SK-N-SH (cell line): ENCODE results near the gene STEAP1. TPM values are rescaled to one million over a fixed set of nuclear protein-coding genes. Genes with fewer than 3 reads are reported as not detected.

Experiments
- CTCF ChIA-PET: fragments of 300-600, 350-600 bp; formaldehyde crosslinking; extraction: SDS; loops from one replicate; lab custom pipeline; 2021; lab: Yijun Ruan, JAX
- POLR2A ChIA-PET: fragments of 350-600 bp; sonication (Branson Sonifier 250); formaldehyde crosslinking; extraction: SDS; loops from one replicate; lab custom pipeline; 2020; ENCODE audit warnings: antibody characterized with exemption, inconsistent platforms; lab: Yijun Ruan, JAX
- DNase-seq: peaks from one replicate; pipeline ENCODE4 v3.0.0; 2012
- H2AFZ ChIP-seq: fragments of 200-600 bp; sonication (generic); 2 replicates; pipeline ENCODE4 v1.8.1; 2016; ENCODE audit warnings: antibody characterized with exemption, mild to moderate bottlenecking, low read depth
- H3F3A ChIP-seq: fragments of 200-600 bp; sonication (generic); replicated peaks from 2 replicates; pipeline ENCODE3; 2016; ENCODE audit warnings: antibody characterized with exemption, mild to moderate bottlenecking; ENCODE audit not compliant: insufficient read depth
- H3K27ac ChIP-seq, 2 experiments: fragments of 200-500 bp in 1 of 2; fragments of 200-600 bp in 1 of 2; sonication (Bioruptor generic) in 1 of 2; sonication (generic), shearing (Covaris generic) in 1 of 2; 2 replicates each; pipeline versions ENCODE4 v1.5.1 to v1.6.1; 2014 to 2016; ENCODE audit warnings: low read depth in 2 of 2, inconsistent platforms in 1 of 2, low read length in 1 of 2, mild to moderate bottlenecking in 1 of 2, mixed read lengths in 1 of 2
- H3K27me3 ChIP-seq: fragments of 200-600 bp; sonication (generic), shearing (Covaris generic); 2 replicates; pipeline ENCODE4 v1.6.1; 2016; ENCODE audit warnings: mixed run types; ENCODE audit not compliant: insufficient read depth
- H3K36me3 ChIP-seq, 2 experiments: fragments of 200-500 bp in 1 of 2; fragments of 200-600 bp in 1 of 2; sonication (Bioruptor generic) in 1 of 2; sonication (generic) in 1 of 2; replicated peaks in 1 of 2; 2 replicates each; pipeline versions ENCODE3 to v1.5.1; 2014 to 2016; ENCODE audit warnings: low read length in 1 of 2, mild to moderate bottlenecking in 1 of 2; ENCODE audit not compliant: insufficient read depth in 2 of 2, control insufficient read depth in 1 of 2
- H3K4me1 ChIP-seq, 2 experiments: fragments of 200-500 bp in 1 of 2; fragments of 200-600 bp in 1 of 2; sonication (Bioruptor generic) in 1 of 2; sonication (generic), shearing (Covaris generic) in 1 of 2; 2 replicates each; pipeline versions ENCODE4 v1.5.1 to v1.6.1; 2014 to 2016; ENCODE audit warnings: low read depth in 1 of 2, low read length in 1 of 2, mixed run types in 1 of 2; ENCODE audit not compliant: insufficient read depth in 2 of 2, control insufficient read depth in 1 of 2
- H3K4me2 ChIP-seq: fragments of 200-600 bp; sonication (generic), shearing (Covaris generic); 2 replicates; pipeline ENCODE4 v1.6.1; 2017; ENCODE audit warnings: mixed run types
- H3K4me3 ChIP-seq, 2 experiments: fragments of 200-500 bp in 1 of 2; fragments of 200-600 bp in 1 of 2; sonication (Bioruptor generic) in 1 of 2; sonication (generic), shearing (Covaris generic) in 1 of 2; 2 replicates each; pipeline versions ENCODE4 v1.5.1 to v1.8.1; 2014 to 2016; ENCODE audit warnings: low read depth in 2 of 2, inconsistent platforms in 1 of 2, low read length in 1 of 2, mild to moderate bottlenecking in 1 of 2, mixed read lengths in 1 of 2, moderate library complexity in 1 of 2
- H3K79me2 ChIP-seq: fragments of 200-600 bp; sonication (generic); 2 replicates; pipeline ENCODE4 v1.8.1; 2017; ENCODE audit warnings: mild to moderate bottlenecking; ENCODE audit not compliant: insufficient read depth
- H3K9ac ChIP-seq: fragments of 200-600 bp; sonication (generic); 2 replicates; pipeline ENCODE4 v1.6.1; 2017; ENCODE audit warnings: mixed run types
- H3K9me2 ChIP-seq: fragments of 200-600 bp; sonication (generic); 2 replicates; pipeline ENCODE4 v1.6.1; 2017; ENCODE audit warnings: mixed run types
- H3K9me3 ChIP-seq: fragments of 200-600 bp; sonication (generic); 2 replicates; pipeline ENCODE4 v1.6.1; 2017; ENCODE audit warnings: mixed run types, mild to moderate bottlenecking, moderate library complexity
- H4K20me1 ChIP-seq: fragments of 200-600 bp; sonication (generic); 2 replicates; pipeline ENCODE4 v1.6.1; 2017; ENCODE audit warnings: mild to moderate bottlenecking, mixed run types; ENCODE audit not compliant: insufficient read depth
- CHD2 ChIP-seq: fragments of 150-350 bp; IDR thresholded peaks from 2 replicates; pipeline ENCODE4 v1.6.1; 2018; ENCODE audit warnings: low read length; ENCODE audit not compliant: partially characterized antibody
- CTCF ChIP-seq: fragments of 200-600 bp; sonication (generic); IDR thresholded peaks from 2 replicates; pipeline ENCODE4 v1.6.1; 2017; ENCODE audit warnings: antibody characterized with exemption, mild to moderate bottlenecking, moderate library complexity
- ELF1 ChIP-seq: IDR thresholded peaks from 2 replicates; pipeline ENCODE4 v1.4.0; 2012
- JUND ChIP-seq: IDR thresholded peaks from 2 replicates; pipeline ENCODE4 v1.4.0; 2012
- MAX ChIP-seq: IDR thresholded peaks from 2 replicates; pipeline ENCODE4 v1.4.0; 2012; ENCODE audit warnings: low read depth
- NRF1 ChIP-seq: IDR thresholded peaks from 2 replicates; pipeline ENCODE4 v1.6.1; 2012; ENCODE audit warnings: low read depth, mild to moderate bottlenecking, low read length
- PBX3 ChIP-seq: IDR thresholded peaks from 2 replicates; pipeline ENCODE4; 2012
- POLR2AphosphoS5 ChIP-seq: IDR thresholded peaks from 2 replicates; pipeline ENCODE4 v1.6.1; 2012; ENCODE audit warnings: low read depth, low read length
- SMC3 ChIP-seq: IDR thresholded peaks from 2 replicates; pipeline ENCODE4 v1.6.1; 2012; ENCODE audit warnings: low read depth, low read length, improper control_type of control experiment
- YY1 ChIP-seq: IDR thresholded peaks from 2 replicates; pipeline ENCODE4 v1.4.0; 2012; ENCODE audit warnings: low read depth, mild to moderate bottlenecking
- WGBS: methylation state at CpG from one replicate; pipeline ENCODE4 v1.1.6; 2017; ENCODE audit warnings: low lambda C conversion rate; 5-methylcytosine and 5-hydroxymethylcytosine counted together
- polyA plus RNA-seq, 3 experiments: library from polyadenylated mRNA; depleted of rRNA; stranded (reverse); fragments of >200 nt; gene quantifications; 2 replicates each; pipeline ENCODE4 v1.2.3, GENCODE V29; 2012

STEAP1 gene
- polyA plus RNA-seq, 1 of the 3 experiments (the other 2 are of a cell fraction): 17.0 TPM

- no peak for TF ChIP-seq CTCF
These were observed 33.3 kb downstream of the STEAP1 start (continued) for GRCh38 chr7:90187507-90188050.

GRCh38 chr7:90188281-90188680 is 34.0 kb downstream of the STEAP1 start:
- no peaks in the 10 kb centered on the region for H3F3A ChIP-seq
- no peaks in the 10 kb centered on the region for H3K36me3 ChIP-seq
- peaks cover 8% of the 10 kb centered on the region; the same call in 1 of the 2 replicates for H3K9me3 ChIP-seq
- WGBS: 43% methylated on average over 2 of the region's 2 CpGs
- no peaks in the 10 kb centered on the region for H3K27me3 ChIP-seq
- H3K4me3 ChIP-seq: no peak overlapping the region
- ChIA-PET POLR2A (no interaction called here), CTCF (interaction anchor here (0.6 to 1.5 kb wide), 5 partner anchors 11 to 1762 kb away, joined by 3 read pairs; partner anchors contain the start of gene STEAP1)
- no peaks in the 10 kb centered on the region for H3K4me1 ChIP-seq
- H2AFZ ChIP-seq: peak overlapping the region; percentile 11; the same call in 1 of the 2 replicates
- no peaks in the 10 kb centered on the region for H3K79me2 ChIP-seq
- TF ChIP-seq PBX3: no peak
- TF ChIP-seq CHD2: no peak
- no peaks in the 10 kb centered on the region for H3K9me2 ChIP-seq
- no peak overlapping the region for H3K4me2 ChIP-seq
- no peak overlapping the region for H3K9ac ChIP-seq
- H3K27ac ChIP-seq: no peak overlapping the region
- H4K20me1 ChIP-seq: no peaks in the 10 kb centered on the region
- no peak for DNase-seq

GRCh38 chr7:90190995-90191394 is 36.7 kb downstream of the STEAP1 start:
- Histone ChIP-seq H3K27me3 (no peaks in the 10 kb centered on the region), H3K79me2 (no peaks in the 10 kb centered on the region), H3K27ac (no peak overlapping the region), H3F3A (no peaks in the 10 kb centered on the region), H3K9me2 (no peaks in the 10 kb centered on the region), H4K20me1 (no peaks in the 10 kb centered on the region), H3K9ac (no peak overlapping the region), H3K4me2 (no peak overlapping the region), H3K9me3 (peaks cover 8% of the 10 kb centered on the region; the same call in 1 of the 2 replicates), H2AFZ (no peak overlapping the region), H3K4me3 (no peak overlapping the region), H3K36me3 (no peaks in the 10 kb centered on the region), H3K4me1 (no peaks in the 10 kb centered on the region)
- CTCF ChIA-PET: interaction anchor here (0.8 to 1.4 kb wide), 2 partner anchors 20 to 26 kb away, joined by 3 read pairs; partner anchors contain the start of gene STEAP2
- POLR2A ChIA-PET: interaction anchor here (0.5 kb wide), 1 partner anchor 494 kb away, joined by 3 read pairs; no protein-coding TSS in a partner anchor
- no peak for TF ChIP-seq MAX
- TF ChIP-seq POLR2AphosphoS5: no peak
- TF ChIP-seq ELF1: no peak
- no peak for TF ChIP-seq NRF1
- no peak for TF ChIP-seq JUND
- no peak for TF ChIP-seq YY1
- TF ChIP-seq SMC3: no peak
- DNase-seq: no peak
